GM12873 (cell line): ENCODE measurements around the gene ZNF778.

Experiments used
- TF ChIP-seq, protein P1 (sequence below): IDR thresholded peaks from 2 replicates; pipeline ENCODE4 v1.5.1; 2012; ENCODE audit warnings: low read depth, mild to moderate bottlenecking, moderate library complexity, low read length, control low read depth; ENCODE audit not compliant: insufficient read depth; ENCODE audit errors: missing control alignments

Gene ZNF778

DNA sequence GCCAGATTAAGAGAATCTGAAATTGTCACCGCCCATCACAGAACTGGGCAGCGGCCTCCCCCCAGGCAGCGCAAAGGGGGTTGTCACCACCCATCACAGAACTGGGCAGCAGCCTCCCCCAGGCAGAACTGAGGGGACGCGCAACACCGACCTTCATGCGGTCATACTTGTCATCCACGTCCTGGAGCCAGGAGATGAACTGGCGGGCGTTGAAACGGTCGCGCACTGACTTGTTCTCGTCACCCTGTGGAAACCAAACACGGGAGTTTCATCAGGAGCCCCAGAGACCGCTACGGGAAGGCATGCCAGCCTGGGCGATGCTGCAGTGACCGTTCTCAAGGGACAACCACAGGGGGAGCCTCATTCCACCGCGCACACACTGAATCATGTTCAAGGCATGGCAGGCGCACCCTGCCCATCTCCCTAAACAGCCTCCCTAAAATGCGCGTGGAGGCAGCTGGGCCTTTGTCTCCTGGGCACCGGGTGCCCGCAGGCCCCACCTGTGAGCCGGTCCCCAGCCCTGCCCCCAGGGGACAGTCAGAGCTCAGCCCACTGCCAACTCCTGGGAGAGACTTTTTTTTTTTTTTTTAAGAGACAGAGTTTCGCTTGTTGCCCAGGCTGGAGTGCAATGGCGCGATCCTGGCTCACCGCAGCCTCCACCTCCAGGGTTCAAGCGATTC lies 53.3 kb downstream of the ZNF778 start:
- TF ChIP-seq, protein P1, sequence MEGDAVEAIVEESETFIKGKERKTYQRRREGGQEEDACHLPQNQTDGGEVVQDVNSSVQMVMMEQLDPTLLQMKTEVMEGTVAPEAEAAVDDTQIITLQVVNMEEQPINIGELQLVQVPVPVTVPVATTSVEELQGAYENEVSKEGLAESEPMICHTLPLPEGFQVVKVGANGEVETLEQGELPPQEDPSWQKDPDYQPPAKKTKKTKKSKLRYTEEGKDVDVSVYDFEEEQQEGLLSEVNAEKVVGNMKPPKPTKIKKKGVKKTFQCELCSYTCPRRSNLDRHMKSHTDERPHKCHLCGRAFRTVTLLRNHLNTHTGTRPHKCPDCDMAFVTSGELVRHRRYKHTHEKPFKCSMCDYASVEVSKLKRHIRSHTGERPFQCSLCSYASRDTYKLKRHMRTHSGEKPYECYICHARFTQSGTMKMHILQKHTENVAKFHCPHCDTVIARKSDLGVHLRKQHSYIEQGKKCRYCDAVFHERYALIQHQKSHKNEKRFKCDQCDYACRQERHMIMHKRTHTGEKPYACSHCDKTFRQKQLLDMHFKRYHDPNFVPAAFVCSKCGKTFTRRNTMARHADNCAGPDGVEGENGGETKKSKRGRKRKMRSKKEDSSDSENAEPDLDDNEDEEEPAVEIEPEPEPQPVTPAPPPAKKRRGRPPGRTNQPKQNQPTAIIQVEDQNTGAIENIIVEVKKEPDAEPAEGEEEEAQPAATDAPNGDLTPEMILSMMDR: no peak

GRCh38 chr16:89272631-89273030 lies 55.1 kb downstream of the ZNF778 start:
- TF ChIP-seq, protein P1: no peak

- TF ChIP-seq, protein P1: no peak
Measured at GRCh38 chr16:89273741-89274472, 56.4 kb downstream of the ZNF778 start.

DNA sequence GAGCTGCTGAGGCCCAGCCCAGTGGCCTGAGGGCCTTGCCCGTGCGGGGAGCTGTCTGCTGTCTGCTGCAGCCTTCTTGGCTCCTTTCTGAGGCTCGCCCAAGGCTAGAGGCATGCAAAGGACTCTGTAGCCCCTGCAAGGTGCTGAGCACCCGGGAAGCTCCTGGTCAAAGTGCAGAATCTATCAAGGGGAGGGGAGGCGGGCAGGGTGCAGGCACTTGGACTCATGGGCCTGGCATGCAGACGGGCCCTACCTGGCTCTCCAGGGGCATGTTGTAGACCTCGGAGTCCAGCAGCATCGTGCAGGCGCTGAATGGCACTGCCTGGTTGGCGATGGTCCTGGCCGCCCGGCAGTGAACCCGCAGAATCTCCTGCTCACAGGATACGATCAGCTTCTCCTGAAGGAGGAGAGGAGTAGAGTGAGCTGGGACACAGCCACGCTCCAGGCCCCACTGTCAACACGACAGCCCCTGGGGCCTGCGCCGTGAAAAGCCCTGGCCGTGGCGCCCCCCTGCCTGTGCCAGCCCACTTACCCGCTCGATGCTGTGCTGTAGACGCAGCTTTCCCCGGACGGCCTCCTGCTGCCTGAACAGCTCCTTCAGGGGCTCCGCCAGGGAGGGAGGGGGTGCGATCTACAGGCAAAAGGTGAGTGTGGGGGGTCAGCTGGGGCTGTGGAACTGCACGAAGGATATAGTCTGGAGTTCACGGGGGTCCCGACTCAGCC lies 57.2 kb downstream of the ZNF778 start:
- TF ChIP-seq, protein P1: no peak

DNA sequence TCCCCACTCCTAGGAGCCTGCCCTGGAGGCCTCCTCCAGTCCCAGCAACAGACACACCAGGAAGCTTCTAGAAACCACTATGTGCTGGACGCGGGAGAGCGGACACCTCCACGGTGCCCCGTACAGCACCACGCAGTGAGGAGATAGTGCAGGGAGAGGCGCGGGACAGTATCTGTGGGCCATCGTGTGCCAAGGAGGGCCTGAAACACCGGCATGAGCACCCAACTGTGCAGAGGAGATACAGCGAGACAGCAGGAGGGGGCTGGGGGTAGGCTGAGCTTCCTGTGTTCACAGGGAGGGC lies 57.7 kb downstream of the ZNF778 start:
- TF ChIP-seq, protein P1: no peak

GRCh38 chr16:89275837-89276720 lies 58.6 kb downstream of the ZNF778 start:
- TF ChIP-seq, protein P1: no peak
